HG03039 (cell line): ENCODE data around the gene C15orf40.
"Not testable (repeated sequence)": the region's sequence is repeated elsewhere in the genome, so short reads cannot be mapped to it uniquely, and the experiment has no call there.

Experiments
- ATAC-seq: cut with Tn5 transposase; IDR thresholded peaks from one replicate; pipeline ENCODE4 v1.9.1; 2021; ENCODE audit warnings: mild to moderate bottlenecking, moderate library complexity; ENCODE audit not compliant: unreplicated experiment

The C15orf40 gene

GRCh38 chr15:83011271-83012075 lies at the start of gene C15orf40:
C15orf40 (minus strand) TSS chr15:83011639; CDS start chr15:83011607, 32 bp downstream.
- peak; percentile 81 for ATAC-seq

GRCh38 chr15:83057696-83058376 lies 46.4 kb upstream of the C15orf40 start:
- ATAC-seq: no peak

GRCh38 chr15:83057002-83057401 lies 45.6 kb upstream of the C15orf40 start:
- no peak for ATAC-seq

GRCh38 chr15:83053151-83053550 lies 41.7 kb upstream of the C15orf40 start:
- ATAC-seq: no peak

GRCh38 chr15:83046558-83047127 lies 35.2 kb upstream of the C15orf40 start:
- no peak for ATAC-seq

- ATAC-seq: no peak
Observed at GRCh38 chr15:83044156-83044555, 32.7 kb upstream of the C15orf40 start.

- ATAC-seq: no peak
Observed at GRCh38 chr15:83039206-83039605, 27.8 kb upstream of the C15orf40 start.

GRCh38 chr15:83036253-83036652 lies 24.8 kb upstream of the C15orf40 start:
- no peak for ATAC-seq

- not testable (repeated sequence) for ATAC-seq
Observed at GRCh38 chr15:83031234-83031633, 19.8 kb upstream of the C15orf40 start.

GRCh38 chr15:83030021-83030420 lies 18.6 kb upstream of the C15orf40 start:
- ATAC-seq: no peak

- no peak for ATAC-seq
Observed at GRCh38 chr15:83018436-83018835, 7.0 kb upstream of the C15orf40 start.

- no peak for ATAC-seq
Observed at GRCh38 chr15:83016906-83017305, 5.5 kb upstream of the C15orf40 start.

- ATAC-seq: no peak
Observed at GRCh38 chr15:83015361-83015760, 3.9 kb upstream of the C15orf40 start.

GRCh38 chr15:83014205-83014653 lies 2.8 kb upstream of the C15orf40 start:
- ATAC-seq: no peak

GRCh38 chr15:83012636-83013035 lies 1.2 kb upstream of the C15orf40 start:
- no peak for ATAC-seq

GRCh38 chr15:83012076-83012426 lies 612 bp upstream of the C15orf40 start:
- ATAC-seq: no peak

GRCh38 chr15:83010709-83011270 lies 649 bp downstream of the C15orf40 start:
- ATAC-seq: peak; percentile 46

GRCh38 chr15:83000672-83001031 lies 10.8 kb downstream of the C15orf40 start:
- ATAC-seq: not testable (repeated sequence)

- ATAC-seq: no peak
Observed at GRCh38 chr15:82999905-83000671, 11.4 kb downstream of the C15orf40 start.

GRCh38 chr15:82999426-82999825 lies 12.0 kb downstream of the C15orf40 start:
- ATAC-seq: no peak

GRCh38 chr15:82995938-82996337 lies 15.5 kb downstream of the C15orf40 start:
- ATAC-seq: no peak
